ENCODE results near the gene SLC10A1. TPM values are rescaled to one million over a fixed set of nuclear protein-coding genes. Genes with fewer than 3 reads are reported as not detected.

Gene SLC10A1
- total RNA-seq, 1 experiment from 2014 or later, result not detected

DNA sequence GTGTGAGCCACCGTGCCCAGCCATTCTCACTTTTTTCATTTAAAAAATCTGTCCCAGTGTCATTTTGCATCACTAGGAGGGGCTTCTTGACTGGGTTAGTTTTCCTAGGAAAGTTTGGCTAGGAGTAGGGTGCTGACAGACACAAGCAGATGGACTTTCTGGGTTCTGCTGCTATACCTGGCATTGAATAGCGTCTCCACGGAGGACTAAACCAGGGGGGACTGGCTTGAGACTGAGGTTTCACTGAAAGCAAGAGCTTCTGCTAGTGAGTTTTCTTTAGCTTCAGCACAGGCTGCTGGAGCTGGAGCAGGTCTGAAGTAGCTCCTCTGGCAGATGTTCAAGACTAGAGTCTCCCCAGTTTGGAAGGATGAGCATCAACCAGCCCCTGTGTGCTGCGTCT, 1.4 kb downstream of the SLC10A1 start:
- Histone ChIP-seq H3K4me2 (ENCODE audit: low read length) (no peak overlapping the region), H3K79me2 (ENCODE audit: insufficient read depth, low read length) (no peaks in the 10 kb centered on the region), H3K9me2 (ENCODE audit: insufficient read depth) (no peaks in the 10 kb centered on the region), H3K9ac (ENCODE audit: low read length) (no peak overlapping the region), H4K20me1 (ENCODE audit: insufficient read depth) (no peaks in the 10 kb centered on the region), H2AFZ (ENCODE audit: low read depth, low read length, poor library complexity, severe bottlenecking) (no peak overlapping the region), H3K27me3 (ENCODE audit: insufficient read depth, low read length) (0 out of 2 replicates have a peak, but pooled peaks cover 4% of the 10 kb centered on the region), H3K4me1 (ENCODE audit: control insufficient read depth in 1 of 2, insufficient read depth in 2 of 2, low read length in 2 of 2) (no peaks in the 10 kb centered on the region), H3K36me3 (ENCODE audit: control insufficient read depth in 1 of 2, insufficient read depth in 2 of 2, low read length in 2 of 2) (no peaks in the 10 kb centered on the region), H3K27ac (ENCODE audit: low read depth, low read length) (no peak overlapping the region), H3K9me3 (ENCODE audit: control insufficient read depth in 1 of 2, insufficient read depth in 1 of 2, low read depth in 1 of 2, low read length in 2 of 2) (no peaks in the 10 kb centered on the region), H3K4me3 (replicated peaks in 1 of 2; ENCODE audit: low read depth in 1 of 2, low read length in 2 of 2) (no peak overlapping the region)
- RAD21 ChIA-PET (ENCODE audit: low non-redundant PET in 1 of 2, low total read pairs in 2 of 2, uncharacterized antibody in 2 of 2, unreplicated experiment in 2 of 2), result no interaction called here
- POLR2A ChIA-PET, result no interaction called here
- DNase-seq (ENCODE audit: low read depth, low spot score) (no peak), ATAC-seq (no peak)
- intact Hi-C loops (cut with micrococcal nuclease), result no loop called here
- CTCF ChIA-PET, result no interaction called here
- BruUV-seq (replicated peaks), result no TSS peak
- TF ChIP-seq CEBPB (IDR thresholded peaks at IDR 0.05; ENCODE audit: low read depth), result no peak
- no peak for TF ChIP-seq CBX3 (IDR thresholded peaks at IDR 0.05; ENCODE audit: low read depth)
- TF ChIP-seq EZH2phosphoT487 (IDR thresholded peaks at IDR 0.05; ENCODE audit: borderline replicate concordance), result no peak
- no peak for TF ChIP-seq SRF (IDR thresholded peaks at IDR 0.05; ENCODE audit: low read depth)
- no peak for TF ChIP-seq YY1 (IDR thresholded peaks at IDR 0.05; ENCODE audit: extremely low read depth, insufficient replicate concordance, low read depth, low read length)
- TF ChIP-seq, protein P1, sequence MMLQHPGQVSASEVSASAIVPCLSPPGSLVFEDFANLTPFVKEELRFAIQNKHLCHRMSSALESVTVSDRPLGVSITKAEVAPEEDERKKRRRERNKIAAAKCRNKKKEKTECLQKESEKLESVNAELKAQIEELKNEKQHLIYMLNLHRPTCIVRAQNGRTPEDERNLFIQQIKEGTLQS (IDR thresholded peaks at IDR 0.05), result no peak
- TF ChIP-seq, protein P2, sequence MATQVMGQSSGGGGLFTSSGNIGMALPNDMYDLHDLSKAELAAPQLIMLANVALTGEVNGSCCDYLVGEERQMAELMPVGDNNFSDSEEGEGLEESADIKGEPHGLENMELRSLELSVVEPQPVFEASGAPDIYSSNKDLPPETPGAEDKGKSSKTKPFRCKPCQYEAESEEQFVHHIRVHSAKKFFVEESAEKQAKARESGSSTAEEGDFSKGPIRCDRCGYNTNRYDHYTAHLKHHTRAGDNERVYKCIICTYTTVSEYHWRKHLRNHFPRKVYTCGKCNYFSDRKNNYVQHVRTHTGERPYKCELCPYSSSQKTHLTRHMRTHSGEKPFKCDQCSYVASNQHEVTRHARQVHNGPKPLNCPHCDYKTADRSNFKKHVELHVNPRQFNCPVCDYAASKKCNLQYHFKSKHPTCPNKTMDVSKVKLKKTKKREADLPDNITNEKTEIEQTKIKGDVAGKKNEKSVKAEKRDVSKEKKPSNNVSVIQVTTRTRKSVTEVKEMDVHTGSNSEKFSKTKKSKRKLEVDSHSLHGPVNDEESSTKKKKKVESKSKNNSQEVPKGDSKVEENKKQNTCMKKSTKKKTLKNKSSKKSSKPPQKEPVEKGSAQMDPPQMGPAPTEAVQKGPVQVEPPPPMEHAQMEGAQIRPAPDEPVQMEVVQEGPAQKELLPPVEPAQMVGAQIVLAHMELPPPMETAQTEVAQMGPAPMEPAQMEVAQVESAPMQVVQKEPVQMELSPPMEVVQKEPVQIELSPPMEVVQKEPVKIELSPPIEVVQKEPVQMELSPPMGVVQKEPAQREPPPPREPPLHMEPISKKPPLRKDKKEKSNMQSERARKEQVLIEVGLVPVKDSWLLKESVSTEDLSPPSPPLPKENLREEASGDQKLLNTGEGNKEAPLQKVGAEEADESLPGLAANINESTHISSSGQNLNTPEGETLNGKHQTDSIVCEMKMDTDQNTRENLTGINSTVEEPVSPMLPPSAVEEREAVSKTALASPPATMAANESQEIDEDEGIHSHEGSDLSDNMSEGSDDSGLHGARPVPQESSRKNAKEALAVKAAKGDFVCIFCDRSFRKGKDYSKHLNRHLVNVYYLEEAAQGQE (IDR thresholded peaks at IDR 0.05; ENCODE audit: low read depth), result no peak
- no peak for TF ChIP-seq ELF1 (IDR thresholded peaks at IDR 0.05; ENCODE audit: borderline replicate concordance, low read depth)
- no peak for TF ChIP-seq EZH2 (IDR thresholded peaks at IDR 0.05)
- no peak for TF ChIP-seq TCF7L2 (IDR thresholded peaks at IDR 0.05; ENCODE audit: borderline replicate concordance, extremely low read depth, insufficient read depth, insufficient read length)
- TF ChIP-seq, protein P3, sequence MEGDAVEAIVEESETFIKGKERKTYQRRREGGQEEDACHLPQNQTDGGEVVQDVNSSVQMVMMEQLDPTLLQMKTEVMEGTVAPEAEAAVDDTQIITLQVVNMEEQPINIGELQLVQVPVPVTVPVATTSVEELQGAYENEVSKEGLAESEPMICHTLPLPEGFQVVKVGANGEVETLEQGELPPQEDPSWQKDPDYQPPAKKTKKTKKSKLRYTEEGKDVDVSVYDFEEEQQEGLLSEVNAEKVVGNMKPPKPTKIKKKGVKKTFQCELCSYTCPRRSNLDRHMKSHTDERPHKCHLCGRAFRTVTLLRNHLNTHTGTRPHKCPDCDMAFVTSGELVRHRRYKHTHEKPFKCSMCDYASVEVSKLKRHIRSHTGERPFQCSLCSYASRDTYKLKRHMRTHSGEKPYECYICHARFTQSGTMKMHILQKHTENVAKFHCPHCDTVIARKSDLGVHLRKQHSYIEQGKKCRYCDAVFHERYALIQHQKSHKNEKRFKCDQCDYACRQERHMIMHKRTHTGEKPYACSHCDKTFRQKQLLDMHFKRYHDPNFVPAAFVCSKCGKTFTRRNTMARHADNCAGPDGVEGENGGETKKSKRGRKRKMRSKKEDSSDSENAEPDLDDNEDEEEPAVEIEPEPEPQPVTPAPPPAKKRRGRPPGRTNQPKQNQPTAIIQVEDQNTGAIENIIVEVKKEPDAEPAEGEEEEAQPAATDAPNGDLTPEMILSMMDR (IDR thresholded peaks at IDR 0.05 in 2 of 3, conservative IDR thresholded peaks at IDR 0.05 in 1 of 3; ENCODE audit: borderline replicate concordance in 1 of 3, insufficient read depth in 1 of 3, low read depth in 2 of 3, low read length in 2 of 3), result no peak
- no peak for TF ChIP-seq SP1 (IDR thresholded peaks at IDR 0.05; ENCODE audit: low read depth)
- TF ChIP-seq ZNF274 (IDR thresholded peaks at IDR 0.05; ENCODE audit: low read depth, low read length), result no peak
- TF ChIP-seq, protein P4, sequence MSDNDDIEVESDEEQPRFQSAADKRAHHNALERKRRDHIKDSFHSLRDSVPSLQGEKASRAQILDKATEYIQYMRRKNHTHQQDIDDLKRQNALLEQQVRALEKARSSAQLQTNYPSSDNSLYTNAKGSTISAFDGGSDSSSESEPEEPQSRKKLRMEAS (IDR thresholded peaks at IDR 0.05), result no peak
- no peak for TF ChIP-seq ZFX (IDR thresholded peaks at IDR 0.05)
- TF ChIP-seq, protein P5, sequence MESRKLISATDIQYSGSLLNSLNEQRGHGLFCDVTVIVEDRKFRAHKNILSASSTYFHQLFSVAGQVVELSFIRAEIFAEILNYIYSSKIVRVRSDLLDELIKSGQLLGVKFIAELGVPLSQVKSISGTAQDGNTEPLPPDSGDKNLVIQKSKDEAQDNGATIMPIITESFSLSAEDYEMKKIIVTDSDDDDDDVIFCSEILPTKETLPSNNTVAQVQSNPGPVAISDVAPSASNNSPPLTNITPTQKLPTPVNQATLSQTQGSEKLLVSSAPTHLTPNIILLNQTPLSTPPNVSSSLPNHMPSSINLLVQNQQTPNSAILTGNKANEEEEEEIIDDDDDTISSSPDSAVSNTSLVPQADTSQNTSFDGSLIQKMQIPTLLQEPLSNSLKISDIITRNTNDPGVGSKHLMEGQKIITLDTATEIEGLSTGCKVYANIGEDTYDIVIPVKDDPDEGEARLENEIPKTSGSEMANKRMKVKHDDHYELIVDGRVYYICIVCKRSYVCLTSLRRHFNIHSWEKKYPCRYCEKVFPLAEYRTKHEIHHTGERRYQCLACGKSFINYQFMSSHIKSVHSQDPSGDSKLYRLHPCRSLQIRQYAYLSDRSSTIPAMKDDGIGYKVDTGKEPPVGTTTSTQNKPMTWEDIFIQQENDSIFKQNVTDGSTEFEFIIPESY (IDR thresholded peaks at IDR 0.05; ENCODE audit: extremely low read depth, insufficient replicate concordance, low read length), result no peak
- no peak for TF ChIP-seq SIN3A (IDR thresholded peaks at IDR 0.05; ENCODE audit: low read depth)

Measured in HCT116 (cell line).